ENCODE data around the gene LTB4R2.
A peak's percentile ranks its signal among the peaks of the same experiment; 100 is the strongest.
"Not testable (repeated sequence)": the region's sequence is repeated elsewhere in the genome, so short reads cannot be mapped to it uniquely, and the experiment has no call there.

Gene LTB4R2

GRCh38 chr14:24338843-24339242 is 28.9 kb downstream of the LTB4R2 start:
- DNase-seq (ENCODE audit: extremely low read depth in 1 of 2, low read depth in 1 of 2) = no peak

GRCh38 chr14:24339284-24340151 is 29.6 kb downstream of the LTB4R2 start, which contains the start of gene RIPK3:
Gene RIPK3, minus strand, starts transcription at chr14:24339991. Its CDS starts 165 bp downstream, at chr14:24339826.
- DNase-seq (ENCODE audit: extremely low read depth in 1 of 2, low read depth in 1 of 2) = peak in 1 of 2 donors; percentile 50

GRCh38 chr14:24340606-24341005 is 30.7 kb downstream of the LTB4R2 start:
- DNase-seq (ENCODE audit: extremely low read depth in 1 of 2, low read depth in 1 of 2) = no peak

GRCh38 chr14:24342889-24343288 is 32.9 kb downstream of the LTB4R2 start:
- DNase-seq (ENCODE audit: extremely low read depth in 1 of 2, low read depth in 1 of 2) = no peak

- no peak for DNase-seq (ENCODE audit: extremely low read depth in 1 of 2, low read depth in 1 of 2)
These were observed 34.1 kb downstream of the LTB4R2 start for GRCh38 chr14:24343795-24344660.

GRCh38 chr14:24347134-24347533 is 37.2 kb downstream of the LTB4R2 start:
- DNase-seq (ENCODE audit: extremely low read depth in 1 of 2, low read depth in 1 of 2) = no peak

- no peak for DNase-seq (ENCODE audit: extremely low read depth in 1 of 2, low read depth in 1 of 2)
These were observed 38.2 kb downstream of the LTB4R2 start for GRCh38 chr14:24348186-24348585.

- DNase-seq (ENCODE audit: extremely low read depth in 1 of 2, low read depth in 1 of 2) = no peak
These were observed 39.8 kb downstream of the LTB4R2 start for GRCh38 chr14:24349742-24350141.

- DNase-seq (ENCODE audit: extremely low read depth in 1 of 2, low read depth in 1 of 2) = no peak
These were observed 41.6 kb downstream of the LTB4R2 start for GRCh38 chr14:24351517-24351916.

GRCh38 chr14:24353559-24354481 is 43.9 kb downstream of the LTB4R2 start:
- no peak for DNase-seq (ENCODE audit: extremely low read depth in 1 of 2, low read depth in 1 of 2)

- not testable (repeated sequence) for DNase-seq (ENCODE audit: extremely low read depth in 1 of 2, low read depth in 1 of 2)
These were observed 44.5 kb downstream of the LTB4R2 start for GRCh38 chr14:24354482-24354825.

GRCh38 chr14:24355009-24355408 is 45.1 kb downstream of the LTB4R2 start:
- DNase-seq (ENCODE audit: extremely low read depth in 1 of 2, low read depth in 1 of 2) = no peak

GRCh38 chr14:24356208-24356607 is 46.3 kb downstream of the LTB4R2 start:
- DNase-seq (ENCODE audit: extremely low read depth in 1 of 2, low read depth in 1 of 2) = no peak

- no peak for DNase-seq (ENCODE audit: extremely low read depth in 1 of 2, low read depth in 1 of 2)
These were observed 50.3 kb downstream of the LTB4R2 start for GRCh38 chr14:24360281-24360680.

- no peak for DNase-seq (ENCODE audit: extremely low read depth in 1 of 2, low read depth in 1 of 2)
These were observed 51.4 kb downstream of the LTB4R2 start for GRCh38 chr14:24361326-24361725.

Data from stimulated activated CD8-positive, alpha-beta memory T cell treated with anti-CD3 and anti-CD28 coated beads, Interleukin-7, amount 100 ng/mL, for 48 hours (primary cell).